CD4-positive, alpha-beta memory T cell (primary cell): ENCODE measurements around the gene DUXB. TPM values are rescaled to one million over a fixed set of nuclear protein-coding genes. Genes with fewer than 3 reads are reported as not detected.

ENCODE experiments used
- CTCF ChIA-PET: fragments of 350-600 bp; sonication (Branson Sonifier 250); formaldehyde crosslinking; loops from one replicate; lab custom pipeline; 2021; ENCODE audit warnings: inconsistent platforms; ENCODE audit not compliant: partially characterized antibody; lab: Charles Lee
- POLR2A ChIA-PET: fragments of 350-600 bp; sonication (Branson Sonifier 250); formaldehyde crosslinking; loops from one replicate; lab custom pipeline; 2021; ENCODE audit not compliant: partially characterized antibody; lab: Charles Lee
- DNase-seq, 5 donors: peaks; one replicate each; pipeline versions ENCODE4 v3.0.0 to v3.0.0-alpha.2; 2020 to 2022; ENCODE audit warnings: mixed read lengths in 1 of 5
- H3K27ac ChIP-seq: one replicate; pipeline ENCODE4 v1.7.0; 2013; ENCODE audit warnings: low read depth, low read length
- H3K27me3 ChIP-seq: 2 replicates; pipeline ENCODE4 v1.7.0; 2013; ENCODE audit warnings: mild to moderate bottlenecking, low read length, moderate library complexity; ENCODE audit not compliant: insufficient read depth
- H3K36me3 ChIP-seq: 2 replicates; pipeline ENCODE4 v1.7.0; 2013; ENCODE audit warnings: mild to moderate bottlenecking, low read length, moderate library complexity; ENCODE audit not compliant: insufficient read depth
- H3K4me1 ChIP-seq: 2 replicates; pipeline ENCODE4 v1.7.0; 2013; ENCODE audit warnings: mild to moderate bottlenecking, low read length, moderate library complexity; ENCODE audit not compliant: insufficient read depth
- H3K4me3 ChIP-seq, 2 donors: one replicate each; pipeline ENCODE4 v1.7.0; 2013; ENCODE audit warnings: low read length in 2 of 2, mild to moderate bottlenecking in 1 of 2
- H3K9me3 ChIP-seq, 2 donors: one replicate each; pipeline ENCODE4 v1.7.0; 2013; ENCODE audit warnings: low read length in 2 of 2, control low read depth in 1 of 2; ENCODE audit not compliant: control insufficient read depth in 1 of 2
- H3K27ac Mint-ChIP-seq, 7 donors: one replicate each; pipeline ENCODE4 v1.8.0; 2020 to 2021; ENCODE audit warnings: mixed read lengths in 7 of 7, mild to moderate bottlenecking in 6 of 7, inconsistent platforms in 3 of 7, moderate library complexity in 3 of 7
- H3K27me3 Mint-ChIP-seq, 2 donors: one replicate each; pipeline ENCODE4 v1.8.0; 2020 to 2021; ENCODE audit warnings: mixed read lengths in 2 of 2
- H3K36me3 Mint-ChIP-seq, 2 donors: one replicate each; pipeline ENCODE4 v1.8.0; 2020 to 2021; ENCODE audit warnings: mixed read lengths in 2 of 2, inconsistent platforms in 1 of 2, mild to moderate bottlenecking in 1 of 2
- H3K4me1 Mint-ChIP-seq, 4 donors: one replicate each; pipeline ENCODE4 v1.8.0; 2020 to 2021; ENCODE audit warnings: mixed read lengths in 4 of 4, mild to moderate bottlenecking in 1 of 4
- H3K4me3 Mint-ChIP-seq, 8 donors: one replicate each; pipeline ENCODE4 v1.8.0; 2020 to 2021; ENCODE audit warnings: mixed read lengths in 8 of 8, mild to moderate bottlenecking in 7 of 8, moderate library complexity in 6 of 8, inconsistent platforms in 3 of 8
- H3K9me3 Mint-ChIP-seq, 8 donors: one replicate each; pipeline ENCODE4 v1.8.0; 2020 to 2021; ENCODE audit warnings: mixed read lengths in 8 of 8, mild to moderate bottlenecking in 5 of 8, inconsistent platforms in 3 of 8, moderate library complexity in 1 of 8
- intact Hi-C: fragments of 100-400 bp; cut with micrococcal nuclease; formaldehyde crosslinking; loops from one replicate; pipeline ENCODE4 v1.15.1; 2023
- polyA plus RNA-seq, 2 donors: library from polyadenylated mRNA; unstranded; fragments of 300-500 nt; fragmentation: Illumina TruSeq; gene quantifications; one replicate each; pipeline ENCODE4 v1.2.3, GENCODE V29; 2021
- total RNA-seq, 2 experiments: library from RNA; stranded (reverse); gene quantifications; one replicate each; pipeline ENCODE4 v1.2.3, GENCODE V29; 2021

DUXB gene
- total and polyA plus RNA-seq, 4 experiments from 2014 or later: not detected

- Mint-ChIP-seq H3K27me3 (no peaks in the 10 kb centered on the region), H3K9me3 (peaks cover 0 to 1% (median 0%) of the 10 kb centered on the region in 8 donors), H3K36me3 (peaks cover 30 to 63% of the 10 kb centered on the region in 2 donors), H3K27ac (peak overlapping the region; percentile 95 to 99 (median 99)), H3K4me3 (peak overlapping the region; percentile 94 to 100 (median 99)), H3K4me1 (peaks cover 42 to 72% (median 57%) of the 10 kb centered on the region in 4 donors)
- H3K9me3 ChIP-seq: no peaks in the 10 kb centered on the region
- no peaks in the 10 kb centered on the region for H3K27me3 ChIP-seq
- CTCF ChIA-PET: interaction anchor here (0.6 to 3.3 kb wide), 17 partner anchors 10 to 1544 kb away, joined by 3 to 31 read pairs (median 7); partner anchors contain the start of genes ADAT1, CFDP1, GABARAPL2 and MON1B
- intact Hi-C loops: loop anchor here (1.0 to 2.0 kb wide), 9 partner anchors 24 to 1544 kb away; partner anchors contain the start of genes ADAT1, CFDP1, GABARAPL2 and MON1B
- H3K27ac ChIP-seq: peak overlapping the region; percentile 98
- DNase-seq: no peak
- peaks cover 8% of the 10 kb centered on the region for H3K36me3 ChIP-seq
- POLR2A ChIA-PET: interaction anchor here (0.6 to 8.2 kb wide), 25 partner anchors 9 to 1565 kb away, joined by 3 to 293 read pairs (median 6); partner anchors contain the start of genes ADAT1, CFDP1, GABARAPL2 and MLKL
- peaks cover 69% of the 10 kb centered on the region for H3K4me1 ChIP-seq
- H3K4me3 ChIP-seq: peak overlapping the region; percentile 79 to 99
Observed at GRCh38 chr16:75647112-75647491, 54.2 kb downstream of the DUXB start.

GRCh38 chr16:75644240-75645012, 56.8 kb downstream of the DUXB start:
- no peak overlapping the region for H3K4me3 ChIP-seq
- H3K9me3 ChIP-seq: no peaks in the 10 kb centered on the region
- Mint-ChIP-seq H3K9me3 (no peaks in the 10 kb centered on the region), H3K27me3 (no peaks in the 10 kb centered on the region), H3K27ac (peak overlapping the region; percentile 70 to 94 (median 88)), H3K4me1 (peaks cover 28 to 64% (median 40%) of the 10 kb centered on the region in 4 donors), H3K36me3 (peaks cover 46 to 70% of the 10 kb centered on the region in 2 donors), H3K4me3 (peak overlapping the region; percentile 51 to 85 (median 82))
- H3K27me3 ChIP-seq: no peaks in the 10 kb centered on the region
- peaks cover 32% of the 10 kb centered on the region for H3K36me3 ChIP-seq
- H3K27ac ChIP-seq: peak overlapping the region; percentile 46
- peak; percentile 36 to 55 (median 48) for DNase-seq
- ChIA-PET CTCF (interaction anchor here (1.1 to 2.7 kb wide), 11 partner anchors 8 to 179 kb away, joined by 3 to 10 read pairs (median 4); partner anchors contain the start of genes ADAT1 and TMEM170A), POLR2A (interaction anchor here (0.9 to 8.2 kb wide), 8 partner anchors 10 to 88 kb away, joined by 3 to 293 read pairs (median 4); partner anchors contain the start of genes ADAT1 and TMEM231)
- peaks cover 50% of the 10 kb centered on the region for H3K4me1 ChIP-seq
- intact Hi-C loops: no loop called here

Other genes starting within 250 kb of the DUXB start
- gene TMEM170A, start 236.8 kb downstream of the DUXB start, total RNA-seq: 10 to 100 TPM; 50.7 to 54.3 TPM
- 10 to 100 TPM; 40.6 to 44.1 TPM for gene TMEM170A, start 236.8 kb downstream of the DUXB start, polyA plus RNA-seq
- gene CHST6, start 206.0 kb downstream of the DUXB start, total RNA-seq: under 1 TPM in 1 of 2 experiments, not detected in 1; 0.06 TPM
- gene CHST6, start 206.0 kb downstream of the DUXB start, polyA plus RNA-seq: not detected
- gene CHST5, start 165.4 kb downstream of the DUXB start, total RNA-seq: not detected
- not detected for gene CHST5, start 165.4 kb downstream of the DUXB start, polyA plus RNA-seq
- gene TMEM231, start 145.2 kb downstream of the DUXB start, total RNA-seq: 1 to 10 TPM; 2.4 to 2.6 TPM
- gene TMEM231, start 145.2 kb downstream of the DUXB start, polyA plus RNA-seq: 1 to 10 TPM; 3.0 to 5.4 TPM
- gene GABARAPL2, start 135.1 kb downstream of the DUXB start, total RNA-seq: 100 to 1,000 TPM in 1 of 2 experiments, 10 to 100 TPM in 1; 91.9 to 100 TPM
- gene GABARAPL2, start 135.1 kb downstream of the DUXB start, polyA plus RNA-seq: 100 to 1,000 TPM; 277 to 285 TPM
- 10 to 100 TPM; 88.3 to 93.9 TPM for gene ADAT1, start 78.2 kb downstream of the DUXB start, total RNA-seq
- gene ADAT1, start 78.2 kb downstream of the DUXB start, polyA plus RNA-seq: 10 to 100 TPM; 44.4 to 54.9 TPM
- gene KARS1, start 53.8 kb downstream of the DUXB start, total RNA-seq: 100 to 1,000 TPM; 120 to 124 TPM
- 100 to 1,000 TPM; 259 to 306 TPM for gene KARS1, start 53.8 kb downstream of the DUXB start, polyA plus RNA-seq
- gene TERF2IP, start 53.7 kb downstream of the DUXB start, total RNA-seq: 100 to 1,000 TPM in 1 of 2 experiments, 10 to 100 TPM in 1; 98.4 to 108 TPM
- gene TERF2IP, start 53.7 kb downstream of the DUXB start, polyA plus RNA-seq: 100 to 1,000 TPM; 152 to 185 TPM
- gene CPHXL2, start 24.5 kb downstream of the DUXB start, total RNA-seq: not detected
- not detected for gene CPHXL2, start 24.5 kb downstream of the DUXB start, polyA plus RNA-seq
- not detected for gene CPHXL, start 25.0 kb upstream of the DUXB start, total RNA-seq
- not detected for gene CPHXL, start 25.0 kb upstream of the DUXB start, polyA plus RNA-seq